ENCODE results near the gene TAF6L. TPM values are rescaled to one million over a fixed set of nuclear protein-coding genes. Genes with fewer than 3 reads are reported as not detected.

Gene TAF6L
- total RNA-seq, 1 donor from 2014 or later: 28.9 TPM

DNA sequence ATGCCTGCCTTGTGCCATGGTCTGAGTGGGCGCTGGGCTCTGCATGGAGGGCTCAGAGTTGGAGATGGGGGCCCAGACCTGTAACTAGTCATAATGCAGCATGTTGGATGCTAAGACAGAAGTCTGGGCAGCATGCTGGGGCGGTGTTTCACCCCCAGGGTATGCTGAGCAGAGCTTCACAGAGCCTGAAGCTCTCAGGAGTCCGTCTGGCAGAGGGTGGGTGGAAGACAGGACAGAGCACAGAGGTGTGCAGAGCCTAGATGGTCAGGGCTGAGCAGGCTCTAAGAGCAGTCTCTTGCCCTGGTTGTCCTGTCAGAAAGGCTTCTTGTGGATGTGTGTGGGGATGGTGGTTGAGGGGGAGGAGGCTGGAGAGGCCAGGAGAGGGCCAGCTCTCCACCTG, 7.2 kb downstream of the TAF6L start:
- Histone ChIP-seq H4K20me1 (ENCODE audit: low read depth) (no peaks in the 10 kb centered on the region), H3K4me2 (no peak overlapping the region), H2AFZ (replicated peaks) (no peak overlapping the region), H3K27me3 (no peaks in the 10 kb centered on the region), H3F3A (ENCODE audit: low read depth) (no peaks in the 10 kb centered on the region), H3K4me3 (no peak overlapping the region), H3K79me2 (ENCODE audit: low read depth) (peaks cover 12% of the 10 kb centered on the region), H3K4me1 (no peaks in the 10 kb centered on the region), H3K9me3 (ENCODE audit: low read depth) (no peaks in the 10 kb centered on the region), H3K36me3 (no peaks in the 10 kb centered on the region), H3K9ac (no peak overlapping the region), H3K27ac (no peak overlapping the region)
- Mint-ChIP-seq H3K27me3 (ENCODE audit: insufficient read depth, low read depth) (peaks cover 4% of the 10 kb centered on the region), H3K36me3 (peaks cover 31% of the 10 kb centered on the region), H3K4me3 (no peak overlapping the region), H3K9me3 (no peaks in the 10 kb centered on the region), H3K27ac (no peak overlapping the region), H3K4me1 (peaks cover 3% of the 10 kb centered on the region)
- TF ChIP-seq EZH2 (IDR thresholded peaks at IDR 0.05) (no peak), EZH2phosphoT487 (IDR thresholded peaks at IDR 0.05) (no peak)
- TF ChIP-seq, protein P1, sequence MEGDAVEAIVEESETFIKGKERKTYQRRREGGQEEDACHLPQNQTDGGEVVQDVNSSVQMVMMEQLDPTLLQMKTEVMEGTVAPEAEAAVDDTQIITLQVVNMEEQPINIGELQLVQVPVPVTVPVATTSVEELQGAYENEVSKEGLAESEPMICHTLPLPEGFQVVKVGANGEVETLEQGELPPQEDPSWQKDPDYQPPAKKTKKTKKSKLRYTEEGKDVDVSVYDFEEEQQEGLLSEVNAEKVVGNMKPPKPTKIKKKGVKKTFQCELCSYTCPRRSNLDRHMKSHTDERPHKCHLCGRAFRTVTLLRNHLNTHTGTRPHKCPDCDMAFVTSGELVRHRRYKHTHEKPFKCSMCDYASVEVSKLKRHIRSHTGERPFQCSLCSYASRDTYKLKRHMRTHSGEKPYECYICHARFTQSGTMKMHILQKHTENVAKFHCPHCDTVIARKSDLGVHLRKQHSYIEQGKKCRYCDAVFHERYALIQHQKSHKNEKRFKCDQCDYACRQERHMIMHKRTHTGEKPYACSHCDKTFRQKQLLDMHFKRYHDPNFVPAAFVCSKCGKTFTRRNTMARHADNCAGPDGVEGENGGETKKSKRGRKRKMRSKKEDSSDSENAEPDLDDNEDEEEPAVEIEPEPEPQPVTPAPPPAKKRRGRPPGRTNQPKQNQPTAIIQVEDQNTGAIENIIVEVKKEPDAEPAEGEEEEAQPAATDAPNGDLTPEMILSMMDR (IDR thresholded peaks at IDR 0.05): no peak
- DNase-seq (ENCODE audit: low spot score): no peak

DNA sequence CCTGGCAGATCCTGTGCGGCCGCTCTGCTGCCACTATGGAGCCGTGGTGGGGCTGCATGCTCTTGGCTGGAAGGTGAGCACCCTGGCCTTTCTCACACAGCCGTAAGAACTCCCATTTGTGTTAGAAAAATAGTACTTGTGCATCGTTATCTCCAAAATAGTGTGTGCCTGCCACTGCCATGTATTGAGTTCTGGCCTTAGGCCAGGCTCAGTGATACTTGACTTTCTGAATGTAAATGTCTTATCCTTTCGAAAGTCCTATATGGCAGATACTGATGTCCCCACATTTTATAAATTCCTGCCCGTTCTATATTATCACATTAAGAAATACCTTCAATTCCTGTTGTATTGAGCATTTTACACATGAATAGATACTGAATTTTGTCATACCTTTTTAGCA, 11.6 kb downstream of the TAF6L start:
- DNase-seq (ENCODE audit: low spot score): no peak
- Histone ChIP-seq H3K79me2 (ENCODE audit: low read depth) (peaks cover 10% of the 10 kb centered on the region), H3K4me3 (no peak overlapping the region), H3K4me2 (no peak overlapping the region), H3K36me3 (no peaks in the 10 kb centered on the region), H3F3A (ENCODE audit: low read depth) (peaks cover 25% of the 10 kb centered on the region), H3K27me3 (no peaks in the 10 kb centered on the region), H3K9me3 (ENCODE audit: low read depth) (no peaks in the 10 kb centered on the region), H3K4me1 (no peaks in the 10 kb centered on the region), H2AFZ (replicated peaks) (no peak overlapping the region), H4K20me1 (ENCODE audit: low read depth) (peaks cover 9% of the 10 kb centered on the region), H3K9ac (no peak overlapping the region), H3K27ac (no peak overlapping the region)
- Mint-ChIP-seq H3K9me3 (no peaks in the 10 kb centered on the region), H3K27me3 (ENCODE audit: insufficient read depth, low read depth) (peaks cover 4% of the 10 kb centered on the region), H3K27ac (no peak overlapping the region), H3K4me3 (no peak overlapping the region), H3K36me3 (peaks cover 22% of the 10 kb centered on the region), H3K4me1 (peaks cover 7% of the 10 kb centered on the region)
- no peak for TF ChIP-seq EZH2 (IDR thresholded peaks at IDR 0.05)
- TF ChIP-seq, protein P1 (IDR thresholded peaks at IDR 0.05): no peak
- TF ChIP-seq EZH2phosphoT487 (IDR thresholded peaks at IDR 0.05): no peak

DNA sequence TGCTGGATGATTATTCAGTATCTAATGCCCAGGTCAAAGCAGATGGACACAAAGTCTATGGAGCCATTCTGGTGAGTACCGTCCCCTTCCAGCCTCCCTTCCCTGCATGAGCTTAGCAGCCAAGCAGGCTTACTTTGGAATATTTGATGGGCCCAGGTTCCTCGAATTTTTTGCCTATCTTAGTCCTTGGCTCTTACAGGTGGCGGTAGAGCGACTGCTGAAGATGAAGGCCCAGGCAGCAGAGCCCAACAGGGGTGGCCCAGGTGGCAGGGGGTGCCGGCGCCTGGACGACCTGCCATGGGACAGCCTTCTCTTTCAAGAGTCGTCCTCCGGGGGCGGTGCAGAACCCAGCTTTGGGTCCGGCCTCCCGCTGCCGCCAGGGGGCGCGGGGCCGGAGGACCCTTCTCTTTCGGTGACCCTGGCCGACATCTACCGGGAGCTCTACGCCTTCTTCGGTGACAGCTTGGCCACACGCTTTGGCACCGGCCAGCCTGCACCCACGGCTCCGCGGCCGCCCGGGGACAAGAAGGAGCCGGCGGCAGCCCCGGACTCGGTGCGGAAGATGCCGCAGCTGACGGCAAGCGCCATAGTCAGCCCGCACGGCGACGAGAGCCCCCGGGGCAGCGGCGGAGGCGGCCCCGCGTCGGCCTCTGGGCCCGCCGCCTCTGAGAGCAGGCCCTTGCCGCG, 15.3 kb downstream of the TAF6L start:
- Histone ChIP-seq H4K20me1 (ENCODE audit: low read depth) (peaks cover 16% of the 10 kb centered on the region), H3K79me2 (ENCODE audit: low read depth) (peaks cover 47% of the 10 kb centered on the region), H3K9ac (no peak overlapping the region), H3K36me3 (no peaks in the 10 kb centered on the region), H3K27me3 (no peaks in the 10 kb centered on the region), H3K9me3 (ENCODE audit: low read depth) (no peaks in the 10 kb centered on the region), H3F3A (ENCODE audit: low read depth) (peaks cover 58% of the 10 kb centered on the region), H2AFZ (replicated peaks) (peak overlapping the region; percentile 10), H3K4me2 (peak overlapping the region; percentile 85), H3K4me1 (peaks cover 6% of the 10 kb centered on the region), H3K4me3 (peak overlapping the region; percentile 79), H3K27ac (peak overlapping the region; percentile 84)
- no peak overlapping the region for H3K27ac Mint-ChIP-seq
- no peaks in the 10 kb centered on the region for H3K9me3 Mint-ChIP-seq
- TF ChIP-seq, protein P1 (IDR thresholded peaks at IDR 0.05): peak; percentile 91
- peak; percentile 39 for TF ChIP-seq EZH2 (IDR thresholded peaks at IDR 0.05)
- no peak for TF ChIP-seq EZH2phosphoT487 (IDR thresholded peaks at IDR 0.05)
- H3K36me3 Mint-ChIP-seq: peaks cover 28% of the 10 kb centered on the region
- H3K4me1 Mint-ChIP-seq: peaks cover 22% of the 10 kb centered on the region
- H3K27me3 Mint-ChIP-seq (ENCODE audit: insufficient read depth, low read depth): peaks cover 4% of the 10 kb centered on the region
- peak overlapping the region; percentile 85 for H3K4me3 Mint-ChIP-seq
- peak; percentile 96 for DNase-seq (ENCODE audit: low spot score)
